ENCODE data around the gene RNF223.

RNF223 gene

DNA sequence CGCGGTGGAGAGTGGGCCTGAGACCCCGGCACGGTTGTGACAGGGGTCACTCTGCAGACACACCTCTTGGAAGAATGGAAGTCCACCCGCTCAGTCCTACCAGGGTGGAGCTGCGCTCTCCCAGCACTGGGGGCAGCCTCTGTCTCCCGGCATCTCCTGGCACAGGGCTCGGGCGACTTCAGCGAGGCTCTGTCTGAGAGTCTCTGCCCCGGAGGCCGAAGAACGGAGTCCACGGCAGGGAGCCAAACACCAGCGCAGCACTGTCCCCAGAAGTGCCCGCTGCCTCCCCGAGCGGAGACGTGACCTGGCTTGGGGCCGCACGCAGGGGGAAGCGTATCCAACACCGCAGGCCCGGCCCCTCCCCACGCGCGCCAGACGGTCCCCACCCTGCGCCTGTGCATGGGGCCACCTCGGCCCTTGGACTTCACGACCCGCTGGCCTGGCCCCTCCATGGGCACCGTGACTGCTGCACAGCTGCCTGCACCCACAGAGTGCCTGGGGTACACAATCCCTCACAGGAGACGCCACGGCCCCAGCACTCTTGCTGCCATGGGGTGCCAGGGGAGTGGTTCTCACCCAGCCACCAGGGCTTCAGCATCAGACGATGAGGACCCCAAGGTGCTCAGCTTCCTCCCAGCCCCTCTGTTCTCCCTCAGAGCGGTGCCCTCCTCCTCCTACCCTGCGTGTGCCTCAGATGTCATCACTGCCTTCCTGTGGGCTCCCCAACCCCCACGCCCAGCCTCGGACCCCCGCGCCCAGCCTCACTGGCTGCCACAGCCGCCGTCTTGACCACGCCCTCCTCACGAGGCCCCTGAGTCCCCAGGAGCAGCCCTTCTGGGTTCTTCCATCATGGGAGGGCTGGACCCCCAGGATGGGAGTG lies 14.9 kb upstream of the RNF223 start:
- intact Hi-C loops (cut with DNase I) = no loop called here
- peak in 6 of 10 donors; percentile 5 to 79 (median 42) for DNase-seq

GRCh38 chr1:1088029-1088800 lies 14.1 kb upstream of the RNF223 start:
- peak in 4 of 10 donors; percentile 18 to 72 (median 38) for DNase-seq
- intact Hi-C loops (cut with DNase I) = no loop called here

DNA sequence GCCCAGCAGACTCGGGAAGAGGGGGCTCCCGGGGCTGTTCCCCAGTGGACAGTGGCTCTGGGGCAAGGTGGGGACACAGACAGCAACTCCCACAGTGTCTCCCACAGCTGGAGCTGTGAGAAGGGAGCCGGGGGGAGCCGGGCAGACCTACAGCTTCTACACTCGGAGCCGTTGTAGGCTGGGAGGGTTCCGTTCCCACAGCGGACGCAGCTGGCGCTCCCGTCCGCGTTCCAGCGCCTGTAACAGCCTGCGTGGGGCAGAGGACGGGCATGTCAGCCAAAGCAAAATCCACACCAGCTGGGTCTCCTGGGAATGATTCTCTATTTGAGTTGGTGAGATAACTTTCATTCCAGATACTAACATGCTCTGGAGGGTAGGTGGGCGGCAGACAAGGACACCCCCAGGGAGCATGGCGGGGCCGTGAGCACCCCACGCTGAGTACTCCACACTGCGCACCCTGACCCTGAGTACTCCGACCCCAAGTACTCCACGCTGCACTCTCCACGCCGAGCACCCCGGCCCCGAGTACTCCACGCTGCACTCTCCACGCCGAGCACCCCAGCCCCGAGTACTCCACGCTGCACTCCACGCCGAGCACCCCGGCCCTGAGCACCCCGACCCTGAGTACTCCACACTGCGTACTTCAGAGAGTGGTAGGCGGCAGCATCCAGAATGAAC lies 13.4 kb upstream of the RNF223 start:
- intact Hi-C loops (cut with DNase I) = no loop called here

DNA sequence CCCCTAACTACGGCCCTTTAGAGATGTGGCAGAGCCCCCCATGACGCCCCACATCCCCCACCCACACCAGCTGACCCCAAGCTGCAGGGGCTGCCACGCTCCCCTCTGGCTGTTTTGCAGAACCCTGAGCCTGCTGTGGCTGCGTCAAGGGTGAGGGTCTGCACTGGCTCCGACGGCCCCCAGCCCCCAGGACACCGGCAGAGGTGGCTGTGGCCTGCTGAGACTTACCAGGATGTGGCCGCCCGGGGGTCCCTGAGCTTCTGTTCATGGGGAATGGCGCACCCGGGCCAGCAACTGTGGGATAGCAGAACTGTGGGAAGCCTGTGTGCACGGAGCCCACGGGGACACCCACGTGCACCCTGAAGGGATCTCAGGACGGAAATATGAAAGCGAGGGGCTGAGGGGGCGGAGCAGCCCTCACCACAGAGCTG lies 12.8 kb upstream of the RNF223 start:
- intact Hi-C loops (cut with DNase I) = no loop called here

More for the DNA sequence above, 13.4 kb upstream of the RNF223 start:
- DNase-seq = peak in 5 of 10 donors; percentile 15 to 76 (median 64)

GRCh38 chr1:1085911-1086841 lies 12.1 kb upstream of the RNF223 start:
- intact Hi-C loops (cut with DNase I) = no loop called here
- peak in 5 of 10 donors; percentile 8 to 74 (median 62) for DNase-seq

More for the DNA sequence above, 12.8 kb upstream of the RNF223 start:
- DNase-seq = peak in 6 of 10 donors; percentile 6 to 74 (median 38)

GRCh38 chr1:1085171-1085841 lies 11.2 kb upstream of the RNF223 start:
- intact Hi-C loops (cut with DNase I) = no loop called here
- DNase-seq = peak in 5 of 10 donors; percentile 9 to 75 (median 47)

DNA sequence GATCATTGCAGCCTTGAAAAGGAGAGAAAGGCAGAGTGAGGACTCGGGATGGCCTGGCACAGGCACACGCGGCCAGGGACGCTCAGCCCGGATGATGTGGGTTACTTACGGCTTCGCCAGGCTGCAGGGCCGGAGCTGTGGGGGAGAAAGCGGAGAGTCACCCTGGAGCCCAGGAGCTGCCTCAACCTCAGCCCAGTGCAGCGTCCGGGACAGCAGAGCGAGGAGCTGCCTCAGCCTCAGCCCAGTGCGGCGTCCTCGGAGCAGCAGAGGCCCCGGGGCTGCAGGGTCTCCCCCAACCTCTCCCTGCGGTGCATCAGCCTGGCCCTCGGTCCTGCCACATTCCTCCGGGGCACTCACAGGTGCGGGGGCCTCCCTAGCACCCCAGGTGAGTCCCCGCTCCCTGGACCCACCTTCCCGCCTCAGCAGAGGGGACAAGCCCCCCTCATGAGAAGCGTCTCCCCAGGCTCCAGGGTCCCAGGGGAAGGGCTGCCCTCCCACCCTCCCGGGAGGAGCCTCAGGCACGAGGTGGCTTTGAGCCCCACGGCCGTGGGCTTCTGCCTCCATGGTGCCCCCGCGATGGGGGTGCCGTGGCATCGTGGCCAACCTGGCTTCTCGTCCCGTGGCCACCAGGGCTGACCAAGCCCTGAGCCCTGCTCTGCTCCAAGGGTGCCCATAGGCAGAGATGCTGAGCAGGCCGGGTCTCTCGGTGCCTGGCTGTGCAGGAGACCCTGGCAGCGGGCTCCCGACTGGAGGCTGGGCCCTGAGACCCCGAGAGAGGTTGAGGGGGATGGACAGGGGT lies 10.5 kb upstream of the RNF223 start:
- peak in 5 of 10 donors; percentile 7 to 78 (median 57) for DNase-seq
- intact Hi-C loops (cut with DNase I) = no loop called here

GRCh38 chr1:1083416-1084371 lies 9.6 kb upstream of the RNF223 start:
- intact Hi-C loops (cut with DNase I) = no loop called here
- peak in 5 of 10 donors; percentile 5 to 80 (median 49) for DNase-seq

DNA sequence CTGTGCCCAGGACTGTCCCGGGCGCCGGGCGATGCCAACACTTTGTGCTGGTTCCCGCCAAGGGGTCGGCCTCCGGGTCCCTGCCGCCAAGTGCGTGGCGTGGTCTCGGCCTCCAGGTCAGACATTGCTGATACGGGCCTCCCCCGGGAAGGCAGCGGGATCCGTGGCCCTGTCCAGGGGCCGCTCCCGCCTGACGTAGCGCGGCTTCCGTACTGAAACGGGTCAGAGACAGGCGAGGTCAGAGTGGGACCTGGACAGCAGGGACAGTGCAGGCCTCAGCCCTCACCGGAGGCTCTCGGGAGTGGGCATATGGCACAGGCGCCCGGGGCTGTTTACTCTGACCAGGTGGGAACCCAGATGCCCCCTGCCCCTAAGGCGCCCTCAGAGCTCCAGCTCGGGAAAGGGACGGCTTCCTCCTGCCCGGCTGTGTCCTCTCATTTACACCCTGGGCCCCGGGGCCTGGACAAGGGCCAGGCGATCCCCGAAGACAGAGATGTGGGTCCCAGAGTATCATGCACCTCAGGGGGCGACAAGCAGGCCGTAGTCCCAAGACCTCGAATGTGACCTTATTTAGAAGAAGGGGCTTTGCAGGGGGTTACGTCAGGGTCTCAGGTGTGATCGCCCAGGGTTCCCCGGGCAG lies 8.8 kb upstream of the RNF223 start:
- peak in 6 of 10 donors; percentile 6 to 81 (median 48) for DNase-seq

GRCh38 chr1:1082239-1082775 lies 8.2 kb upstream of the RNF223 start:
- intact Hi-C loops (cut with DNase I) = no loop called here

More for the DNA sequence above, 8.8 kb upstream of the RNF223 start:
- intact Hi-C loops (cut with DNase I) = no loop called here

GRCh38 chr1:1081311-1082238 lies 7.5 kb upstream of the RNF223 start:
- peak in 6 of 10 donors; percentile 5 to 74 (median 42) for DNase-seq
- intact Hi-C loops (cut with DNase I) = no loop called here

More at GRCh38 chr1:1082239-1082775, 8.2 kb upstream of the RNF223 start:
- DNase-seq = peak in 5 of 10 donors; percentile 6 to 82 (median 55)

GRCh38 chr1:1080951-1081310 lies 6.8 kb upstream of the RNF223 start:
- DNase-seq = peak in 3 of 10 donors; percentile 27 to 72 (median 63)
- intact Hi-C loops (cut with DNase I) = no loop called here

DNA sequence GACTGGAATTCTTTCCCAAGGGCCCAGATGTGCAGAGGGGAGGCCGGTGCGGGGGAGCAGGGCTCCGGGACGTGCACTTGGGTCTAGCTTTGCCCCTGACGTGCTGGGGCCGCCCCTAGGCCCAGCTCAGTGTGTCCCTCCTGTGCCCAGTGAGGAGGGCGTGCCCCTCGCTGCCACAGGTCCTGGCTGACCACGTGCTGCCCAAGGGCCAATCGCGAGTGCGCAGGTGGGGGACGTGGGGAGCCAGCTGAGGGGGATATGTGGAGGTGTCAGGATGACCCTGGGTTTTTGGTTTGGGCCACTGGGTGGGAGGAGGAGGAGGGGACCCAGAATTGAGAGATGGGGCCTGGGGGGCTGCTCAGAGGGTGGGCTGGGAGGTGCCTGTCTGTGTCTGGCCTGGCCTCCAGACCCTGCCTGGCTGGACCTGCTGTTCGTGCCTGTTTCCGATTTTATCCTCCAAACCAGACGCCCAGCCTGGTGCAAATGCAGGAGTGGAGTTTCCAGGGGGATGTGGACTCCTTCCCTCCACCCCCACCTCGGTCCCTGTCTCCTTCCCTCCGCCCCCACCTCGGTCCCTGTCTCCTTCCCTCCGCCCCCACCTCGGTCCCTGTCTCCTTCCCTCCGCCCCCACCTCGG lies 6.1 kb upstream of the RNF223 start:
- intact Hi-C loops (cut with DNase I) = no loop called here
- DNase-seq = peak in 8 of 10 donors; percentile 27 to 92 (median 48)

- intact Hi-C loops (cut with DNase I) = no loop called here
Observed at GRCh38 chr1:1079408-1080121, 5.5 kb upstream of the RNF223 start.

More at GRCh38 chr1:1079408-1080121, 5.5 kb upstream of the RNF223 start:
- peak in 7 of 10 donors; percentile 10 to 78 (median 23) for DNase-seq

Measured in posterior cingulate gyrus (tissue), 11 donors.